NOMO-1 (cell line): Measurements from ENCODE around the gene BIVM.
A peak's percentile ranks its signal among the peaks of the same experiment; 100 is the strongest.

Experiments used
- DNase-seq, 2 experiments: peaks; one replicate each; lab custom pipeline; 2025; ENCODE audit not compliant: unreplicated experiment in 2 of 2; lab: John Stamatoyannopoulos, UW

The BIVM gene

GRCh38 chr13:102838273-102838672 is 39.4 kb downstream of the BIVM start:
- no peak for DNase-seq

- DNase-seq: no peak
These were observed 40.1 kb downstream of the BIVM start for GRCh38 chr13:102838982-102839381.

- DNase-seq: no peak
These were observed 40.5 kb downstream of the BIVM start for GRCh38 chr13:102839462-102839861.

- DNase-seq: no peak
These were observed 46.3 kb downstream of the BIVM start for GRCh38 chr13:102845289-102845629.

- peak; percentile 93 to 95 for DNase-seq
These were observed 46.8 kb downstream of the BIVM start, which contains the start of gene ERCC5 for GRCh38 chr13:102845630-102846260. ERCC5 (plus strand) TSS chr13:102846032; CDS start chr13:102846267, 235 bp downstream.

- peak; percentile 55 to 77 for DNase-seq
These were observed 47.5 kb downstream of the BIVM start for GRCh38 chr13:102846261-102847015.

- peak; percentile 29 to 50 for DNase-seq
These were observed 48.6 kb downstream of the BIVM start for GRCh38 chr13:102847272-102848234.

GRCh38 chr13:102848956-102849355 is 50.0 kb downstream of the BIVM start:
- DNase-seq: no peak

GRCh38 chr13:102852556-102852955 is 53.6 kb downstream of the BIVM start:
- no peak for DNase-seq

GRCh38 chr13:102854675-102855074 is 55.8 kb downstream of the BIVM start:
- no peak for DNase-seq

- DNase-seq: no peak
These were observed 57.6 kb downstream of the BIVM start for GRCh38 chr13:102856557-102856956.

- no peak for DNase-seq
These were observed 63.8 kb downstream of the BIVM start for GRCh38 chr13:102862624-102863210.

GRCh38 chr13:102863590-102863989 is 64.7 kb downstream of the BIVM start:
- no peak for DNase-seq

GRCh38 chr13:102868366-102868936 is 69.5 kb downstream of the BIVM start:
- no peak for DNase-seq

- DNase-seq: peak in 1 of 2 experiments; percentile 16
These were observed 71.2 kb downstream of the BIVM start for GRCh38 chr13:102869948-102870676.

- peak; percentile 22 to 43 for DNase-seq
These were observed 71.9 kb downstream of the BIVM start for GRCh38 chr13:102870677-102871415.

GRCh38 chr13:102872131-102872530 is 73.2 kb downstream of the BIVM start:
- no peak for DNase-seq

GRCh38 chr13:102872531-102872930 is 73.6 kb downstream of the BIVM start:
- DNase-seq: no peak

- DNase-seq: no peak
These were observed 74.7 kb downstream of the BIVM start for GRCh38 chr13:102873653-102874052.
